Liver (tissue), 9 donors: Measurements from ENCODE around the gene RALGAPA2. TPM values are rescaled to one million over a fixed set of nuclear protein-coding genes. Genes with fewer than 3 reads are reported as not detected.

Experiments used
- DNase-seq: peaks from one replicate; pipeline ENCODE4 v3.0.0-alpha.2; 2017; ENCODE audit warnings: low spot score
- H3K27ac ChIP-seq, 2 donors: one replicate each; pipeline ENCODE4 v1.7.0; 2013; ENCODE audit warnings: inconsistent platforms in 2 of 2, low read length in 2 of 2, control low read depth in 1 of 2, low read depth in 1 of 2, mild to moderate bottlenecking in 1 of 2
- H3K27me3 ChIP-seq, 4 donors: one replicate each; pipeline versions ENCODE4 v1.6.1 to v1.7.0; 2013; ENCODE audit warnings: low read length in 3 of 4, inconsistent platforms in 1 of 4, mild to moderate bottlenecking in 1 of 4, moderate library complexity in 1 of 4; ENCODE audit not compliant: control insufficient read depth in 4 of 4, insufficient read depth in 4 of 4
- H3K36me3 ChIP-seq, 4 donors: one replicate each; pipeline versions ENCODE4 v1.6.1 to v1.7.0; 2013; ENCODE audit warnings: low read length in 3 of 4, mild to moderate bottlenecking in 3 of 4, low read depth in 1 of 4, moderate library complexity in 1 of 4; ENCODE audit not compliant: control insufficient read depth in 4 of 4, insufficient read depth in 3 of 4
- H3K4me1 ChIP-seq, 4 donors: one replicate each; pipeline versions ENCODE4 v1.6.1 to v1.7.0; 2013; ENCODE audit warnings: low read length in 3 of 4, mild to moderate bottlenecking in 3 of 4, moderate library complexity in 1 of 4; ENCODE audit not compliant: control insufficient read depth in 4 of 4, insufficient read depth in 4 of 4
- H3K4me3 ChIP-seq, 3 donors: one replicate each; pipeline versions ENCODE4 v1.6.1 to v1.7.0; 2013; ENCODE audit warnings: low read length in 3 of 3, control low read depth in 1 of 3, low read depth in 1 of 3, mild to moderate bottlenecking in 1 of 3
- H3K9ac ChIP-seq, 2 donors: one replicate each; pipeline ENCODE4 v1.7.0; 2013; ENCODE audit warnings: low read length in 2 of 2, mild to moderate bottlenecking in 2 of 2, moderate library complexity in 2 of 2, control low read depth in 1 of 2, low read depth in 1 of 2
- H3K9me3 ChIP-seq, 4 donors: one replicate each; pipeline versions ENCODE4 v1.6.1 to v1.7.0; 2013; ENCODE audit warnings: low read length in 3 of 4; ENCODE audit not compliant: control insufficient read depth in 4 of 4
- FOXA2 ChIP-seq: IDR thresholded peaks from 2 replicates; pipeline ENCODE4 v1.6.1; 2016; ENCODE audit warnings: antibody characterized with exemption
- GABPA ChIP-seq, 2 donors: IDR thresholded peaks in 1 of 2; conservative IDR thresholded peaks in 1 of 2; 2 replicates each; pipeline ENCODE4 v1.6.1; 2016; ENCODE audit warnings: antibody characterized with exemption in 2 of 2, mild to moderate bottlenecking in 1 of 2, moderate library complexity in 1 of 2
- HNF4A ChIP-seq, 2 donors: conservative IDR thresholded peaks; 2 replicates each; pipeline ENCODE4 v1.6.1; 2016; ENCODE audit warnings: antibody characterized with exemption in 2 of 2, mild to moderate bottlenecking in 2 of 2
- HNF4G ChIP-seq: IDR thresholded peaks from 2 replicates; pipeline ENCODE4 v1.6.1; 2016; ENCODE audit warnings: antibody characterized with exemption
- JUND ChIP-seq, 2 donors: IDR thresholded peaks; 2 replicates each; pipeline ENCODE4 v1.6.1; 2016; ENCODE audit warnings: antibody characterized with exemption in 2 of 2
- MAX ChIP-seq: IDR thresholded peaks from 2 replicates; pipeline ENCODE4 v1.6.1; 2016; ENCODE audit warnings: antibody characterized with exemption
- NR2F2 ChIP-seq: IDR thresholded peaks from 2 replicates; pipeline ENCODE4 v1.6.1; 2016; ENCODE audit warnings: antibody characterized with exemption
- RAD21 ChIP-seq, 2 donors: IDR thresholded peaks; 2 replicates each; pipeline ENCODE4 v1.6.1; 2016; ENCODE audit warnings: antibody characterized with exemption in 2 of 2, mild to moderate bottlenecking in 2 of 2
- REST ChIP-seq: IDR thresholded peaks from 2 replicates; pipeline ENCODE4 v1.6.1; 2016; ENCODE audit warnings: antibody characterized with exemption, mild to moderate bottlenecking
- RXRA ChIP-seq, 2 donors: IDR thresholded peaks; 2 replicates each; pipeline ENCODE4 v1.6.1; 2017 to 2018; ENCODE audit warnings: antibody characterized with exemption in 2 of 2, mild to moderate bottlenecking in 1 of 2
- SP1 ChIP-seq: IDR thresholded peaks from 2 replicates; pipeline ENCODE4 v1.6.1; 2018; ENCODE audit warnings: antibody characterized with exemption, mild to moderate bottlenecking
- TAF1 ChIP-seq: conservative IDR thresholded peaks from 2 replicates; pipeline ENCODE4 v1.6.1; 2016; ENCODE audit warnings: antibody characterized with exemption, mild to moderate bottlenecking
- YY1 ChIP-seq: IDR thresholded peaks from 2 replicates; pipeline ENCODE4 v1.6.1; 2016; ENCODE audit warnings: antibody characterized with exemption, mild to moderate bottlenecking
- WGBS: extraction: QIAGEN DNeasy Blood & Tissue Kit; methylation state at CpG from one replicate; pipeline ENCODE4 v1.1.7; 2013; 5-methylcytosine and 5-hydroxymethylcytosine counted together
- polyA plus RNA-seq, 2 donors: library from polyadenylated mRNA; stranded (reverse) in 1 of 2; unstranded in 1 of 2; fragments of 200-250 nt in 1 of 2; fragments of >200 nt in 1 of 2; fragmentation: Nextera tagmentation in 1 of 2; extraction: Ambion mirVana in 1 of 2; gene quantifications; one replicate each; pipeline versions ENCODE4 v1.2.1 to v1.2.3, GENCODE V29; 2013 to 2015
- total RNA-seq, 2 donors: library from RNA; depleted of rRNA; stranded (reverse); fragments of >200 nt; gene quantifications; one replicate each; pipeline ENCODE4 v1.2.3, GENCODE V29; 2014
- TF ChIP-seq, protein P1 (sequence below): fragments of 150-350 bp; IDR thresholded peaks from 2 replicates; pipeline ENCODE4 v1.5.1; 2017; ENCODE audit warnings: improper control_type of control experiment, low read depth, low read length; ENCODE audit not compliant: missing input control
- TF ChIP-seq, protein P2 (sequence below): IDR thresholded peaks from 2 replicates; pipeline ENCODE4 v1.6.1; 2016; ENCODE audit warnings: antibody characterized with exemption
- TF ChIP-seq, protein P3 (sequence below): IDR thresholded peaks from 2 replicates; pipeline ENCODE4 v1.6.1; 2016; ENCODE audit warnings: antibody characterized with exemption
- donor health status: healthy.
- donor health status: healthy.
- donor health status: healthy.
- donor health status: healthy.
- donor health status: healthy.

The RALGAPA2 gene
- total and polyA plus RNA-seq, 4 donors = 14.8 to 89.9 (median 25.1) TPM

DNA sequence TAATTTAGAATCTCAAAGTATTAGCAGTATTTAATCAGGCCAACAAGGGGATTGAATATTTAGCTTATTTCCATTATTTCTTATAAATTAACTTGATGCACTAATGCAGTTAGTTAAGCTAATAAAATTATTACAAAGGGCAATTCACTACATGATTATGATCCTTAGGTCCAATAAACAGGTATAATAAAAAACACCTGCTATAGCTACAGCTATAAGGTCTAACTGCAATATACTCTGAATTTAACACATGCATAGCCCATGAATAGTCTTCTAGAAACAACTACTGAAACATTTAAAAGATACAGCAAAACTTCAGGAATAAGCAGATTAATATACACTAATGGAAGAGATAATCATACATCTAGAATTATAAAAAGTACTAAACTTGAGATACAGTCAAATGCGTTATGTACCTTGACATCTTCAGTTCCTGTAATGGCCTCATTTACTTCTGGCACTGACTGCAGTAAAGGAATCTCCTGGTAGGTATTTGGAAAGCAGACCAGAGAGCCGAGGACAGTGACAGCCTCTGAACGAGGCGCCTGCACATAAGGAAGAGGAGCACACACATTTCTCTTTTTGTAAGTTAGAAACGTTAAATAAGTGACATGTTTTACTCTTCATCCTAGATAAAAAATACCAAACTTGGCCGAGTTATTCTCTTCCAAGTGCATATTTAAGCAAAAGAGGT, 176.1 kb downstream of the RALGAPA2 start:
- no peak for DNase-seq
- no peak overlapping the region for H3K27ac ChIP-seq
- no peak overlapping the region for H3K9ac ChIP-seq
- H3K4me1 ChIP-seq = no peaks in the 10 kb centered on the region
- H3K9me3 ChIP-seq = no peaks in the 10 kb centered on the region
- peaks cover 3 to 34% (median 16%) of the 10 kb centered on the region in 4 donors for H3K36me3 ChIP-seq
- no peaks in the 10 kb centered on the region for H3K27me3 ChIP-seq
- TF ChIP-seq SP1 (no peak), REST (no peak), HNF4A (conservative IDR thresholded peaks at IDR 0.05) (no peak), NR2F2 (no peak), MAX (no peak), GABPA (IDR thresholded peaks at IDR 0.05 in 1 of 2, conservative IDR thresholded peaks at IDR 0.05 in 1 of 2) (no peak), JUND (IDR thresholded peaks at IDR 0.05) (no peak), RXRA (IDR thresholded peaks at IDR 0.05) (no peak), HNF4G (no peak), TAF1 (no peak), YY1 (no peak), RAD21 (IDR thresholded peaks at IDR 0.05) (no peak)
- TF ChIP-seq, protein P1, sequence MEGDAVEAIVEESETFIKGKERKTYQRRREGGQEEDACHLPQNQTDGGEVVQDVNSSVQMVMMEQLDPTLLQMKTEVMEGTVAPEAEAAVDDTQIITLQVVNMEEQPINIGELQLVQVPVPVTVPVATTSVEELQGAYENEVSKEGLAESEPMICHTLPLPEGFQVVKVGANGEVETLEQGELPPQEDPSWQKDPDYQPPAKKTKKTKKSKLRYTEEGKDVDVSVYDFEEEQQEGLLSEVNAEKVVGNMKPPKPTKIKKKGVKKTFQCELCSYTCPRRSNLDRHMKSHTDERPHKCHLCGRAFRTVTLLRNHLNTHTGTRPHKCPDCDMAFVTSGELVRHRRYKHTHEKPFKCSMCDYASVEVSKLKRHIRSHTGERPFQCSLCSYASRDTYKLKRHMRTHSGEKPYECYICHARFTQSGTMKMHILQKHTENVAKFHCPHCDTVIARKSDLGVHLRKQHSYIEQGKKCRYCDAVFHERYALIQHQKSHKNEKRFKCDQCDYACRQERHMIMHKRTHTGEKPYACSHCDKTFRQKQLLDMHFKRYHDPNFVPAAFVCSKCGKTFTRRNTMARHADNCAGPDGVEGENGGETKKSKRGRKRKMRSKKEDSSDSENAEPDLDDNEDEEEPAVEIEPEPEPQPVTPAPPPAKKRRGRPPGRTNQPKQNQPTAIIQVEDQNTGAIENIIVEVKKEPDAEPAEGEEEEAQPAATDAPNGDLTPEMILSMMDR = no peak
- WGBS = 84% methylated on average over 6 of the region's 6 CpGs
- no peak overlapping the region for H3K4me3 ChIP-seq

DNA sequence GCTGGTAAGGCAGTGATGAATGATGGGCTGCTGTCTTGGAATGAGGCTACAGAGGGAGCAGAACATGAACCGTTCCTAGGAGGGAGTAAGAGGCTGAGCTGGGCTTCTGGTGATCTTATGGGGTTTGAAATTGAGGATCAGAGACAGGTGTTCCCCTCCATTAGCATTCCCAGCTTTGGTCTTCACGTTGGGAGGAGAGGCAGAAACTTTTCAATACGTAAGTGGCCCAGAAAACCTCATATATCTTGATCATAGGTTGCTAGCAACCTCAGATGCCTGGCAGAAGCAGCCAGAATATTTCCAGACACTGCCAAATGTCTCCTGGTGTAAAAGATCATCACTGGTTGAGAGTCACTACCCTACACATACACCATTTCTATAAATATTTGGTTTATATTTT, 177.4 kb downstream of the RALGAPA2 start:
- H3K9me3 ChIP-seq = no peaks in the 10 kb centered on the region
- no peaks in the 10 kb centered on the region for H3K4me1 ChIP-seq
- no peaks in the 10 kb centered on the region for H3K27me3 ChIP-seq
- TF ChIP-seq HNF4A (conservative IDR thresholded peaks at IDR 0.05) (no peak), YY1 (no peak), FOXA2 (no peak), TAF1 (no peak), JUND (IDR thresholded peaks at IDR 0.05) (no peak), HNF4G (no peak)
- TF ChIP-seq, protein P2, sequence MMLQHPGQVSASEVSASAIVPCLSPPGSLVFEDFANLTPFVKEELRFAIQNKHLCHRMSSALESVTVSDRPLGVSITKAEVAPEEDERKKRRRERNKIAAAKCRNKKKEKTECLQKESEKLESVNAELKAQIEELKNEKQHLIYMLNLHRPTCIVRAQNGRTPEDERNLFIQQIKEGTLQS = no peak
- TF ChIP-seq, protein P3, sequence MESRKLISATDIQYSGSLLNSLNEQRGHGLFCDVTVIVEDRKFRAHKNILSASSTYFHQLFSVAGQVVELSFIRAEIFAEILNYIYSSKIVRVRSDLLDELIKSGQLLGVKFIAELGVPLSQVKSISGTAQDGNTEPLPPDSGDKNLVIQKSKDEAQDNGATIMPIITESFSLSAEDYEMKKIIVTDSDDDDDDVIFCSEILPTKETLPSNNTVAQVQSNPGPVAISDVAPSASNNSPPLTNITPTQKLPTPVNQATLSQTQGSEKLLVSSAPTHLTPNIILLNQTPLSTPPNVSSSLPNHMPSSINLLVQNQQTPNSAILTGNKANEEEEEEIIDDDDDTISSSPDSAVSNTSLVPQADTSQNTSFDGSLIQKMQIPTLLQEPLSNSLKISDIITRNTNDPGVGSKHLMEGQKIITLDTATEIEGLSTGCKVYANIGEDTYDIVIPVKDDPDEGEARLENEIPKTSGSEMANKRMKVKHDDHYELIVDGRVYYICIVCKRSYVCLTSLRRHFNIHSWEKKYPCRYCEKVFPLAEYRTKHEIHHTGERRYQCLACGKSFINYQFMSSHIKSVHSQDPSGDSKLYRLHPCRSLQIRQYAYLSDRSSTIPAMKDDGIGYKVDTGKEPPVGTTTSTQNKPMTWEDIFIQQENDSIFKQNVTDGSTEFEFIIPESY = no peak
- H3K9ac ChIP-seq = no peak overlapping the region
- H3K36me3 ChIP-seq = peaks cover 3 to 43% (median 28%) of the 10 kb centered on the region in 4 donors
- 93% methylated on average over 3 of the region's 3 CpGs for WGBS
- no peak overlapping the region for H3K4me3 ChIP-seq
- no peak overlapping the region for H3K27ac ChIP-seq
- DNase-seq = no peak
